Breast epithelium (tissue), 3 donors: ENCODE data around the gene MMS19.

Experiments
- POLR2A ChIP-seq: fragments of 450-650 bp; IDR thresholded peaks from one replicate; pipeline ENCODE4 v1.6.1; 2016; ENCODE audit warnings: antibody characterized with exemption, mild to moderate bottlenecking, moderate library complexity
- TF ChIP-seq, protein P1 (sequence below), 3 donors: fragments of 450-650 bp; IDR thresholded peaks; one replicate each; pipeline ENCODE4 v1.5.1; 2016 to 2017; ENCODE audit warnings: antibody characterized with exemption in 3 of 3, mild to moderate bottlenecking in 3 of 3, moderate library complexity in 3 of 3

DNA sequence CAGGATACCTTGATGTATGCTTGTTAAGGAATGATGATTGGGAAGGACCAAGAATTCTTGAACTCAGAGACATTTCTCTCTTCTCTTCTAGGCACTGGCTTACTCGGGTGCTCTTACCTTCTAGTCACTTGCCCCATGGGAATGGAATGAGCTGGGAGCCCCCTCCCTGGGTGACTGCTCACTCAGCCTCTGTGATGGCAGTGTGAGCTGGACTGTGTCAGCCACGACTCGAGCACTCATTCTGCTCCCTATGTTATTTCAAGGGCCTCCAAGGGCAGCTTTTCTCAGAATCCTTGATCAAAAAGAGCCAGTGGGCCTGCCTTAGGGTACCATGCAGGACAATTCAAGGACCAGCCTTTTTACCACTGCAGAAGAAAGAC is 41.5 kb downstream of the MMS19 start:
- TF ChIP-seq, protein P1, sequence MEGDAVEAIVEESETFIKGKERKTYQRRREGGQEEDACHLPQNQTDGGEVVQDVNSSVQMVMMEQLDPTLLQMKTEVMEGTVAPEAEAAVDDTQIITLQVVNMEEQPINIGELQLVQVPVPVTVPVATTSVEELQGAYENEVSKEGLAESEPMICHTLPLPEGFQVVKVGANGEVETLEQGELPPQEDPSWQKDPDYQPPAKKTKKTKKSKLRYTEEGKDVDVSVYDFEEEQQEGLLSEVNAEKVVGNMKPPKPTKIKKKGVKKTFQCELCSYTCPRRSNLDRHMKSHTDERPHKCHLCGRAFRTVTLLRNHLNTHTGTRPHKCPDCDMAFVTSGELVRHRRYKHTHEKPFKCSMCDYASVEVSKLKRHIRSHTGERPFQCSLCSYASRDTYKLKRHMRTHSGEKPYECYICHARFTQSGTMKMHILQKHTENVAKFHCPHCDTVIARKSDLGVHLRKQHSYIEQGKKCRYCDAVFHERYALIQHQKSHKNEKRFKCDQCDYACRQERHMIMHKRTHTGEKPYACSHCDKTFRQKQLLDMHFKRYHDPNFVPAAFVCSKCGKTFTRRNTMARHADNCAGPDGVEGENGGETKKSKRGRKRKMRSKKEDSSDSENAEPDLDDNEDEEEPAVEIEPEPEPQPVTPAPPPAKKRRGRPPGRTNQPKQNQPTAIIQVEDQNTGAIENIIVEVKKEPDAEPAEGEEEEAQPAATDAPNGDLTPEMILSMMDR (IDR thresholded peaks at IDR 0.05) = no peak
- no peak for TF ChIP-seq POLR2A
